H1 (cell line): ENCODE measurements around the gene GIT1. TPM values are rescaled to one million over a fixed set of nuclear protein-coding genes. Genes with fewer than 3 reads are reported as not detected.

Experiments used
- CHD1 ChIP-seq: IDR thresholded peaks from 2 replicates; pipeline ENCODE4 v1.6.1; 2012; ENCODE audit warnings: low read depth, low read length, improper control_type of control experiment
- GABPA ChIP-seq: IDR thresholded peaks from 2 replicates; pipeline ENCODE4 v1.6.1; 2011; ENCODE audit warnings: mild to moderate bottlenecking, low read length, moderate library complexity, borderline replicate concordance; ENCODE audit not compliant: insufficient read depth
- NRF1 ChIP-seq: IDR thresholded peaks from 2 replicates; pipeline ENCODE4 v1.6.1; 2011; ENCODE audit warnings: mild to moderate bottlenecking, low read depth, low read length, improper control_type of control experiment
- polyA plus RNA-seq, 7 experiments: library from polyadenylated mRNA; depleted of rRNA in 3 of 7; stranded (reverse) in 5 of 7; unstranded in 2 of 7; fragments of >200 nt in 5 of 7; fragments of 200-250 nt in 2 of 7; gene quantifications; 1 replicate in 5 of 7; 2 replicates in 1 of 7; 4 replicates in 1 of 7; pipeline versions ENCODE4 v1.2.1 to v1.2.3, GENCODE V29; 2011 to 2013; ENCODE audit warnings: missing spikeins in 2 of 7, mixed read lengths in 2 of 7
- total RNA-seq: library from RNA; stranded (reverse); fragmentation: NEBNext Ultra II Directional; extraction: Animal tissue kit (Norgen Biotek cat#: 25700); gene quantifications from 2 replicates; pipeline ENCODE4 v1.2.1, GENCODE V29; 2021

Gene GIT1
- total and polyA plus RNA-seq, 2 of the 8 experiments (the other 6 are each of a cell fraction or from before 2014, with no cell fraction given) = 62.4 to 63.0 TPM

GRCh38 chr17:29591737-29592608, 2.5 kb upstream of the GIT1 start (continued):
- TF ChIP-seq NRF1 = no peak
- no peak for TF ChIP-seq CHD1
- TF ChIP-seq GABPA = no peak
